HG03097 (cell line): ENCODE measurements around the gene VPS11.

ENCODE experiments used
- ATAC-seq: cut with Tn5 transposase; IDR thresholded peaks from one replicate; pipeline ENCODE4 v1.9.1; 2021; ENCODE audit not compliant: unreplicated experiment, low FRiP score

VPS11 gene

GRCh38 chr11:119117004-119117706 is 49.5 kb downstream of the VPS11 start:
- no peak for ATAC-seq

GRCh38 chr11:119118227-119118626 is 50.6 kb downstream of the VPS11 start:
- no peak for ATAC-seq

- no peak for ATAC-seq
Observed at GRCh38 chr11:119118946-119119345, 51.3 kb downstream of the VPS11 start.

GRCh38 chr11:119120639-119121007 is 53.0 kb downstream of the VPS11 start:
- ATAC-seq = no peak

GRCh38 chr11:119121008-119121810 is 53.6 kb downstream of the VPS11 start, which contains the start of gene HINFP:
HINFP (plus strand) TSS chr11:119121580; CDS start chr11:119126945, 5,365 bp downstream.
- peak; percentile 94 for ATAC-seq

- peak; percentile 9 for ATAC-seq
Observed at GRCh38 chr11:119121811-119122124, 54.1 kb downstream of the VPS11 start.

- no peak for ATAC-seq
Observed at GRCh38 chr11:119125821-119126220, 58.2 kb downstream of the VPS11 start.

GRCh38 chr11:119126675-119127268 is 59.2 kb downstream of the VPS11 start:
- ATAC-seq = no peak

GRCh38 chr11:119130662-119131061 is 63.0 kb downstream of the VPS11 start:
- ATAC-seq = no peak
